ENCODE results near the gene PPP2R5B.
"Not testable (repeated sequence)": the region's sequence is repeated elsewhere in the genome, so short reads cannot be mapped to it uniquely, and the experiment has no call there.

PPP2R5B gene

GRCh38 chr11:64983339-64983738 is 58.9 kb downstream of the PPP2R5B start:
- not testable (repeated sequence) for DNase-seq (ENCODE audit: low read depth)

All from activated T-helper 9 cell treated with anti-CD3 and anti-CD28 coated beads, Interleukin-2, amount 50 U/mL, for 16 hours (primary cell).